ENCODE results near the gene ZNF552. TPM values are rescaled to one million over a fixed set of nuclear protein-coding genes. Genes with fewer than 3 reads are reported as not detected.

The ZNF552 gene
- total and polyA plus RNA-seq, 2 of the 13 experiments (the other 11 are each of a cell fraction or from before 2014, with no cell fraction given), result 8.1 to 16.6 TPM

- TF ChIP-seq ATF7 (IDR thresholded peaks at IDR 0.05) (no peak), ATF7 (CRISPR knock-in tag; IDR thresholded peaks at IDR 0.05) (no peak), ZBTB1 (CRISPR knock-in tag; IDR thresholded peaks at IDR 0.05; ENCODE audit: borderline replicate concordance) (no peak), ZNF33B (CRISPR knock-in tag; IDR thresholded peaks at IDR 0.05) (no peak), SETDB1 (CRISPR knock-in tag; IDR thresholded peaks at IDR 0.05; ENCODE audit: borderline replicate concordance) (no peak), SP1 (IDR thresholded peaks at IDR 0.05) (no peak), SP1 (CRISPR knock-in tag; IDR thresholded peaks at IDR 0.05) (no peak), GTF3A (CRISPR knock-in tag; conservative IDR thresholded peaks at IDR 0.05) (no peak), ZNF20 (CRISPR knock-in tag; IDR thresholded peaks at IDR 0.05) (no peak), ZNF224 (CRISPR knock-in tag; IDR thresholded peaks at IDR 0.05) (no peak; the same call in 1 of the 2 replicates), ZNF709 (CRISPR knock-in tag; IDR thresholded peaks at IDR 0.05) (no peak), SNAI1 (CRISPR knock-in tag; IDR thresholded peaks at IDR 0.05; ENCODE audit: borderline replicate concordance) (no peak), AHDC1 (CRISPR knock-in tag; IDR thresholded peaks at IDR 0.05; ENCODE audit: borderline replicate concordance) (no peak), TBX2 (CRISPR knock-in tag; IDR thresholded peaks at IDR 0.05; ENCODE audit: borderline replicate concordance) (peak; percentile 79), ZNF264 (CRISPR knock-in tag; IDR thresholded peaks at IDR 0.05) (0 out of 2 replicates have a peak, but pooled peaks have one; percentile 18), ARHGAP35 (CRISPR knock-in tag; IDR thresholded peaks at IDR 0.05; ENCODE audit: borderline replicate concordance) (no peak), HOXA5 (CRISPR knock-in tag; IDR thresholded peaks at IDR 0.05) (no peak), RORA (CRISPR knock-in tag; IDR thresholded peaks at IDR 0.05) (no peak), BRD4 (CRISPR knock-in tag; IDR thresholded peaks at IDR 0.05) (peak; percentile 41; the same call in 1 of the 2 replicates), BHLHE40 (IDR thresholded peaks at IDR 0.05; ENCODE audit: low read length) (no peak; the same call in 1 of the 2 replicates), STAG1 (CRISPR knock-in tag; IDR thresholded peaks at IDR 0.05) (no peak)
- TF ChIP-seq, protein P1, sequence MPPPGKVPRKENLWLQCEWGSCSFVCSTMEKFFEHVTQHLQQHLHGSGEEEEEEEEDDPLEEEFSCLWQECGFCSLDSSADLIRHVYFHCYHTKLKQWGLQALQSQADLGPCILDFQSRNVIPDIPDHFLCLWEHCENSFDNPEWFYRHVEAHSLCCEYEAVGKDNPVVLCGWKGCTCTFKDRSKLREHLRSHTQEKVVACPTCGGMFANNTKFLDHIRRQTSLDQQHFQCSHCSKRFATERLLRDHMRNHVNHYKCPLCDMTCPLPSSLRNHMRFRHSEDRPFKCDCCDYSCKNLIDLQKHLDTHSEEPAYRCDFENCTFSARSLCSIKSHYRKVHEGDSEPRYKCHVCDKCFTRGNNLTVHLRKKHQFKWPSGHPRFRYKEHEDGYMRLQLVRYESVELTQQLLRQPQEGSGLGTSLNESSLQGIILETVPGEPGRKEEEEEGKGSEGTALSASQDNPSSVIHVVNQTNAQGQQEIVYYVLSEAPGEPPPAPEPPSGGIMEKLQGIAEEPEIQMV (CRISPR knock-in tag; IDR thresholded peaks at IDR 0.05; ENCODE audit: low read depth), result no peak; the same call in 1 of the 2 replicates
- TF ChIP-seq, protein P2, sequence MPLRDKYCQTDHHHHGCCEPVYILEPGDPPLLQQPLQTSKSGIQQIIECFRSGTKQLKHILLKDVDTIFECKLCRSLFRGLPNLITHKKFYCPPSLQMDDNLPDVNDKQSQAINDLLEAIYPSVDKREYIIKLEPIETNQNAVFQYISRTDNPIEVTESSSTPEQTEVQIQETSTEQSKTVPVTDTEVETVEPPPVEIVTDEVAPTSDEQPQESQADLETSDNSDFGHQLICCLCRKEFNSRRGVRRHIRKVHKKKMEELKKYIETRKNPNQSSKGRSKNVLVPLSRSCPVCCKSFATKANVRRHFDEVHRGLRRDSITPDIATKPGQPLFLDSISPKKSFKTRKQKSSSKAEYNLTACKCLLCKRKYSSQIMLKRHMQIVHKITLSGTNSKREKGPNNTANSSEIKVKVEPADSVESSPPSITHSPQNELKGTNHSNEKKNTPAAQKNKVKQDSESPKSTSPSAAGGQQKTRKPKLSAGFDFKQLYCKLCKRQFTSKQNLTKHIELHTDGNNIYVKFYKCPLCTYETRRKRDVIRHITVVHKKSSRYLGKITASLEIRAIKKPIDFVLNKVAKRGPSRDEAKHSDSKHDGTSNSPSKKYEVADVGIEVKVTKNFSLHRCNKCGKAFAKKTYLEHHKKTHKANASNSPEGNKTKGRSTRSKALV (CRISPR knock-in tag; IDR thresholded peaks at IDR 0.05), result no peak
These were observed at the start of gene ZNF552 (continued) for GRCh38 chr19:57814505-57815246.
